HG02970 (cell line): ENCODE results near the gene ZNF384.

ENCODE experiments used
- ATAC-seq: cut with Tn5 transposase; IDR thresholded peaks from one replicate; pipeline ENCODE4 v1.9.1; 2021; ENCODE audit warnings: mild to moderate bottlenecking, moderate library complexity, moderate number of reproducible peaks; ENCODE audit not compliant: unreplicated experiment, low FRiP score

Gene ZNF384

DNA sequence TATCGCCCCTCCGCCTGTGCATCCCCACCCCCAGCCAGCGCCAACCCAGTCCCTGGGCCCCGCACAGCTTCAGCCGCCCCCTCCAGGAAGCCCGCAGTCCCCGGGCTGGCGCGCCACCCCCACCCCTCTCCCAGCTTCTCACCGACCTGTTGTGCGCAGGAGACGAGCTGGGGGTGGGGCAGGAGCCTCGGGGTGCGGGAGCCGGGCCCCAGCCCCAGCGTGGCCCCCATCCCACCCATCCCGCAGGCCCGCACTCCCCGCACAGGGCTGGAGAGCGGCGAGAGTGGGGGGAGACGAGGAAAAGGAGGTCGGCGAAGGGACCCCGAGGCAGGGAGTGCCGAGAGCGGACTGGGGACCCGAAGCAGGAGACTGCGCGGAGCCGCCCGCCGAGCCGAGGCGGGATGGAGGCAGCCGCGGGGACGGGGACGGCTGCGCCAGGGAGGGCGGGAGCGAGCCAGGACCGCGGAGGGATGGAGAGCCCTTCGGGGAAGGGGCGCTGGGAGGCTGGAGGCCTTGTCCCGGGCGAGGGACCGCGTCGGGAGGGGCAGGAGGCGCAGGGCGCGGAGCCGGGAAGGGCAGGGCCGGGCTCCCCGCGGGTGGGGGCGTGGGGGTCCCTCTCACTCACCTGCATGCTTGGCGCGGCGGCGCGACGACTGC lies 10.9 kb upstream of the ZNF384 start:
- no peak for ATAC-seq

GRCh38 chr12:6699259-6699988 lies 10.2 kb upstream of the ZNF384 start:
- ATAC-seq: no peak

DNA sequence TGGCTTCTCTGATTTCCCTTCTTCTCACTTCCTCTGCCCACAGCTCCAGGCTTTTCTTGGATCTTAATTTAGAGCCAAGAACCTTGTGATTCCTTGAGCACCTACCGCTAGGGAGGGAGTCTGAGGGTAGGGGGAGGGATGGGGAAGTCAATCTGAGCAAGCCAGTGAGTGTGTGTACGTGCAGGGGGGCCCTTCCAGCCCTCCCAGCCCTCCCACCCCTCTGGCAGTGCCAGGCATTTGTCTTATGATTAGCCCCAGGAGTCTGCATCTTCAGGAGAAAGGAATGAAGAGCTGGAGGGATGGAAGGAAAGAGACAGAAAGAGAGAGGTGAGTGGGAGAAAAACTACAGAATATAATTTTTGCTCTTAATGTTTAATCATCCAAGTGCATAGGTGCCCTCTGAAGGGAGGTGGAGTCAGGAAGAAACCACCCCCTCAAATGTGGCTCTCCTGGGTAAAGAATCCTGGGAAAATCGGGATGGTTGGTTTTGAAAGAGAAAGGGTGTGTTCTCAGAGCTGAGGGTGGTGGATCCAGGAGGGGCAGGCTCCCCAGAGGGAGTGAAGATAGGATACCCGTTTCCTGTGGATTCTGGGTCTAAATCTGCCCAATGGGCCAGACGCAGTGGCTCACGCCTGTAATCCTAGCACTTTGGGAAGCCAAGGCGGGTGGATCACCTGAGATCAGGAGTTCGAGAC lies 9.3 kb upstream of the ZNF384 start:
- ATAC-seq: no peak

DNA sequence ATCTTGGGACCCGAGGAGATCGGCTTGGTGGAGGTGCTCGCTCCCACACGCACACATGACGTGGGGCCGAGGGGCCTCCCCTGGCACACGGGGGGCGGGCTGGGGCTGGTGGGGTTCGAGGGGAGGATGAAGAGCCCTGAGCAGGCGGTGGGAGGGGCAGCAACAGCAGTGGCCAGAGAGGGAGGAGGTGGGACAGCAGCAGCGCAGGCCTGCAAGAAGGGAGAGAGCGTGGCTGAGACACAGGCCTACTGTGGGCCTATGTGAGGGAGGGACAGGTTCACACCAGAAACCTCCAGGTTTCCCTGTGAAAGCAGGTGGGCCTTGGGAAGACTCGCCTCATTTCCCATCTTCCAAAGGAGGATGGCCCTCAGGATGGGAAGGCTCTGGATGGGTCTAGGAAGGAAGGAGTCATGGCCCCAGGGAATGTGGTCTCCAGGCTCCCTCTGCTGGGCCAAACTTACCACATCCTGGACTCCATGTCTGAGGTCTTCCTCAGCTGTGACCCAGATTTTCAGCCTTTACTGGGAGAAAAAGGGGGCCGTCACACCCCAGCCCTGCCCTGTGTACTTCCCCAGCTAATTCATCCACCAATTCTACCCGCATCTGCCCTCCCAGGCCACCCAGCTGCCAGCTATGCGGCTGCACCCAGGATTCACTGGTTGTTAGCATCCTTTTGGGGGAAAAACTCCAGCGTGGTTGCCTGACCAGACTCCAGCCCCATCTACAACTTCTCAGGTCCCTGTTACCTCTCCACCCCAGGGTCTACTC lies 8.6 kb upstream of the ZNF384 start:
- ATAC-seq: no peak

- ATAC-seq: no peak
Measured at GRCh38 chr12:6696690-6697583, 7.8 kb upstream of the ZNF384 start.

DNA sequence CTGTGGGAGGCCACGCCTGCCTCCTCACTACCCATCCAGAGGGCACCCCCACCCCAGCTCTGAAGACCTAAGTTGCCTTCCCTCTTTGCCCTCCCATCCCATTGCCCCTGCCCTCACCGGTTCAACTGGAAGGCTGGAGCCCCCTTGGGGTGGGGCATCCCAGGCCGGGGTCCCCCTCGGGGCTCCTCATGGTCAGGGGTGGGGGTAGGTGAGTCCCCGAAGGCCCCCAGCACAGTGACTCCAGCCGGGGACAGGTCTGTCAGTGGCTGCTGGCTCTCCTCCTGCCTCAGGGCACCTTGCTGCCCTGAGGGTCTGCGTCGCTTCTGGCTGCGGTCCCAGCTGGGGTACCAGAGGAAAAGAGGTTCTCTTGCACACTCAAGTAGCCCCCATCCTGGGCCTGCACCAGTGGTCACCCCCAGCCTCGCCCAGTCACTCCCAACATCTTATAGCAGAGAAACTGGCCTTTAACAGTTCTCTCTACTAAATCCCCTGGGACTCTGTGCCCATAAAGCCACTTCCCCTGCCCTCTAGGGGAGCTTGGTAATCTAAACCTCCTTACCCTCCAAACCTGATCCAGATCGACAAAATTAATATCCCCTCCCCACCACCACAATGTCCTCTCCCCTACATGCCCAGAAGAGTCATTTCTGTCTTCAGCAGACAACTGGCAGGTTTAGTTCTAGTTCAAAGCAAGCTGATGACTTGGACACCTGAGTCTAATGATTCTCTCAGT lies 6.3 kb upstream of the ZNF384 start:
- no peak for ATAC-seq

DNA sequence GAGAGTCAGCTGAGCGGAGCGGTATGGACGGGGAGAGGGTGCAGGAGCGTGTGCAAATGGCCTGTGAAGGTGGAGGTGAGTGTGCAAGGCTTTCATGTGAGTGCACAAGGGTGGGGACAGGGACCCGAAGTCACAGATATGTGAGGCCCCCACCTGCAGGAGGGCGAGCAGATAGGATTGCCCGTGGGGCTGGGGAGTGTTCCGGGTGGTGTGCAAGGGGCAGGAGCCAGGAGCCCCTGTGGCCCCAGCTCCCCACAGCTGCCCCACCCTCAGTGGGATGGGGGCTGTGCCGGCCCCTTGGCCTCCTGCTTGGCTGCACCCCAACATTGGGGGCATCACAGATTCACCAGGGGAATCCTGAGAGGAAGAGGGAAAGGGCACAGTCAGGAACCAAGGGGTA lies 5.5 kb upstream of the ZNF384 start:
- no peak for ATAC-seq

GRCh38 chr12:6693832-6694355 lies 4.7 kb upstream of the ZNF384 start:
- ATAC-seq: no peak

DNA sequence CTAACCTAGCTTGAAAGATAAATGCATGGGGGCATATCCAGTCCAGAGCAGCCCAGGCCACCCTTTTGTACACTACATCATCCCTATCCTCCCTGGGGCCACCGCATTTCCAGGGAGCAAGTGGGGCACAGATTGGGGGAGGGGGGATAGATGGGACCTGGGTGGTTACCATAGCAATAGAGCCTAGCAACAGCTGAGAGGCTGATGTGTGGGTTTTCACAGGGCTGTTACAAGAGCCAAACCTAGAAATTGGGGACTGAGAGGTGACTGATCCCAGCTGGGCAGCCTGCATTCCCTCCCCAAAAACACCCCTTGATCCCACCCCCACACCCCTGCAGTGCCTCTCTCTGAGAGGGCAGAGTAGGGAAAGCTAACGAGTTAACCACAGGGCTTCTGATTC lies 3.7 kb upstream of the ZNF384 start:
- ATAC-seq: no peak

DNA sequence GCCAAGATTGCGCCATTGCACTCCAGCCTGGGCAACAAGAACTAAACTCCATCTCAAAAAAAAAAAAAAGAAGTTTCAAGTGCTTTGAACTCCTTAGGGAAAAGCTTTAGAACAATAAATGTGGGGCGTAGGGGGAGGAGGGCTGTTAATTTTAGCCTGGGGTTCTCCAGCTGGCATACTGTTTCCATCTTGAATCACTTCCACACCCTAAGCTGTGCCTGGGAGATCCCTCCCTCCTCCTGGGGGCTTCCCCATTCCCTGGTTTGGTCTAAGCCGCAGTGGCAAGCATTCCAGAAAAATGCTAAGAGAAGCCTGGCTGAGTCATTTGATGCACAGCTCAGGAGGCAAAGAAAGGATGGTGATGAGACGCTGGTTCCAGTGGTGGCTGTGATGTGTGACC lies 2.3 kb upstream of the ZNF384 start:
- ATAC-seq: no peak

DNA sequence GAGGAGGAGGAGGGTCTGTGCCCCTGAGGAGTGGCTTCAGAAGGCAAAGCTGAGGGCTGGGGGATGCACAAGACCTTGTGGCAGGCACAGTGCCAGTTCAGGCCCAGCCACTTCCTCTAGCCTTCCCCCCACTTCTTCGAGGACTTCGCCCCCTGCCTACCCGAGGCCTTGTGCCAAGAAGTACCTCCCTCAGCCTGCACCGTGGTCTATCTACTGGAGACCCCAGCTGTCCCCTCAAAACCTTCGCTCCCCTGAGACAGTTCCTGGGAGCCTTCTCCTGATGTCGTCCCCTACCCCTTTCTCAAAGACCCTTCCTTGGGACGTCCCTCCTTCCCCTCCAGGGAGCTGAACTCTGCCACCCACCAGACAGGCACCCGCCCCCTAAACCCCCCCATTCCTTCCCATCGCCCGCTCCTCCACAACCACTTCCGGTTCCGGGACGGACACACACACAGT lies 604 bp downstream of the ZNF384 start:
- ATAC-seq: peak; percentile 6

GRCh38 chr12:6685814-6686213 lies 3.4 kb downstream of the ZNF384 start:
- ATAC-seq: no peak

DNA sequence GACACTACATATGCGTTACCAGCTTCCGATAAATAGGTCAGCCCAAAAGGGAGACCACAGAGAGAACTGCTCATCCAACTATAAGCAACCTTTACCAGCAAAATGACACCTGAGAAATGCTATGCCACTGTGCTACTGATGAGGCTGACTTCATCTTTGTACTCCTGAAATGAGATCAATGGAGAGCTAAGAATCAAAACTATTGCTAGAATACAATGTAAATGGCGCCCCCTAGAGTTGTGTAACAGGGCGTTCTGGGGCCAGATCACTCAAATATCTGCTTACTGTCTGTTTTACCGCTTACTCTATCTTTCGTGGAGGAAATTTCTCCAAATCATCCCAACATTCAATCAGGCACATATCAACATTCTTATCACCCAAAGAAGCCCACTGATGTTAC lies 4.6 kb downstream of the ZNF384 start:
- no peak for ATAC-seq

GRCh38 chr12:6676962-6677361 lies 12.2 kb downstream of the ZNF384 start:
- ATAC-seq: no peak

DNA sequence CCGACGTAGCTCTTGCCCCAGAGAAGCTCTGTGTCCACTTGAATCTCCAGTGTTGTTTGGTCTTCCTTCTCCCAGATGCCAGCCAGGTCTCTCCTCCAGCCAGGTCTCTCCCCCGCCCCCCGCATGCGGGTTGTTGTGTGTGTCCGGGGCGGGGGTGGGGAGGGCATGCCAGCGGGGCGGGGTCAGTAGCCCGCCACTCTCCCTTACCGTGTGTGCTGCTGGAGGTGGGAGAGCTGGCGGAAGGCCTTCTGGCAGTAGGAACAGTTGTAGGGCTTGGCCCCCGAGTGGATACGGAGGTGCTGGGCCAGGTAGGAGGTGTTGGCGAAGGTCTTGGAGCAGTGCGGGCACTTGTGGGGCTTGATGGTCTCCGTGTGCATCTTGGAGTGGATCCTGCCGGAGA lies 17.0 kb downstream of the ZNF384 start:
- ATAC-seq: no peak

DNA sequence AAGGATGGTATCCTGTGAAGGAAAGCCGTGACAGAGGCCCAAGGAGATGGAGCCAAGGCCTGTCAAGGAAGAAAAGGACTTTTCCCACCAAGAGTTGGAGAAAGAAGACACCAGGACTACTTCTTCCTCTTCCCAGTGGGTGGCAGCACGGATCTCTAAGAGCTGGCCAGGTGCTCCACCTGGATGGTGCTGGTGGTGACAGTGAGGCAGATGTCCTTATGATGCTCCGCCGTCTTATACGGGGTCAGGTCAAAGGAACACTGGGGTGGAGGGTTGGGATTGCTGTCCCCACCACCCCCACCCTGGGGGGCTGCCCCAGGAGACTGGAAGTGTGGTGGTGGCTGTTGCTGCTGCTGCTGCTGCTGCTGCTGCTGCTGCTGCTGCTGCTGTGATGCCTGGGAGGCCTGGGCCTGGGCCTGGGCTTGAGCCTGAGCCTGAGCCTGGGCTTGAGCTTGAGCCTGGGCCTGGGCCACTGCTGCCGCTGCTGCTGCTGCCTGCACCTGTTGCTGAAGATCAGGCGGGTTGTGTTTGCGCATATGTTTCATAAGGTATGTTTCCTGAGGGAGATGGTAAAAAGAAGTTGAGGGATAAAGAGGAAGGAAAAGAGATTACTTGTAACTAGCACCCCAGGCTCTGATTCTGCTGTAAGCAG lies 21.5 kb downstream of the ZNF384 start:
- no peak for ATAC-seq

DNA sequence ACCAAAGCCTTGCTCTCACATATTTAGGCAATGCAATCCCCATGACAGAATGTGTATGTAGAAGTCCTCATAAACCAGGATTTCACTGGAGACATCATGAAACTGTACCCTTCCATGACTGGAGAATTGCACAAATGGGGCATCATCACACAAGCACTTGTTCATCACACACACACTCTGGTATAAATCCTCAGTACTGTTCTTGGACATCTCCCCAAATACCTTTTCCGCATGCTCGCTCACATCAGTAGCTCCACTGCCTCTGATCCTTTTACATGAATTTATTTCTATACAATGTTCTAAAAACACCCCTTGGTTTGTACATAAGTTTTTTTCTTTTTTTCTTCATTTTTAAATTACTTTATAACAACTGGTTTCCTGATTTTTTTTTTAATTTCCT lies 23.0 kb downstream of the ZNF384 start:
- no peak for ATAC-seq

GRCh38 chr12:6664902-6665301 lies 24.3 kb downstream of the ZNF384 start:
- ATAC-seq: no peak
